MM.1S (cell line): ENCODE results near the gene LINGO1.

ENCODE experiments used
- DNase-seq: peaks from one replicate; pipeline ENCODE4 v3.0.0-alpha.2; 2015
- H2AFZ ChIP-seq: fragments of 300-600 bp; sonication (generic); 2 replicates; pipeline ENCODE4 v1.6.0; 2016; ENCODE audit warnings: antibody characterized with exemption, low read length
- H3F3A ChIP-seq: fragments of 300-600 bp; sonication (generic); 2 replicates; pipeline ENCODE4 v1.6.1; 2016; ENCODE audit warnings: mild to moderate bottlenecking, antibody characterized with exemption, low read length, moderate library complexity, mixed read lengths; ENCODE audit not compliant: insufficient read depth
- H3K27ac ChIP-seq: fragments of 300-600 bp; sonication (generic); 2 replicates; pipeline ENCODE4 v1.5.1; 2016; ENCODE audit warnings: mild to moderate bottlenecking, low read length
- H3K27me3 ChIP-seq: fragments of 300-600 bp; sonication (generic); replicated peaks from 2 replicates; pipeline ENCODE4 v1.6.0; 2016; ENCODE audit warnings: low read length; ENCODE audit not compliant: insufficient read depth
- H3K36me3 ChIP-seq: fragments of 300-600 bp; sonication (generic); replicated peaks from 2 replicates; pipeline ENCODE4 v1.6.1; 2016; ENCODE audit warnings: mild to moderate bottlenecking, low read length, mixed read lengths; ENCODE audit not compliant: insufficient read depth
- H3K4me1 ChIP-seq: fragments of 300-600 bp; sonication (generic); 2 replicates; pipeline ENCODE4 v1.6.1; 2016; ENCODE audit warnings: low read length, mixed read lengths
- H3K4me2 ChIP-seq: fragments of 300-600 bp; sonication (generic); 2 replicates; pipeline ENCODE4 v1.6.0; 2016; ENCODE audit warnings: low read depth, low read length
- H3K4me3 ChIP-seq: fragments of 300-600 bp; sonication (generic); 2 replicates; pipeline ENCODE4 v1.5.1; 2016; ENCODE audit warnings: low read length, mixed read lengths
- H3K79me2 ChIP-seq: fragments of 300-600 bp; sonication (generic); 2 replicates; pipeline ENCODE4 v1.6.1; 2016; ENCODE audit warnings: mixed run types, low read length, mixed read lengths
- H3K9ac ChIP-seq: fragments of 300-600 bp; sonication (generic); 2 replicates; pipeline ENCODE4 v1.6.1; 2016; ENCODE audit warnings: low read length, mixed read lengths
- H3K9me2 ChIP-seq: fragments of 300-600 bp; sonication (generic); replicated peaks from 2 replicates; pipeline ENCODE4 v1.6.1; 2016; ENCODE audit warnings: mild to moderate bottlenecking, low read length, mixed read lengths; ENCODE audit not compliant: insufficient read depth
- H3K9me3 ChIP-seq: fragments of 300-600 bp; sonication (generic); replicated peaks from 2 replicates; pipeline ENCODE4 v1.6.1; 2016; ENCODE audit warnings: mild to moderate bottlenecking, low read length, mixed read lengths; ENCODE audit not compliant: insufficient read depth
- H4K20me1 ChIP-seq: fragments of 300-600 bp; sonication (generic); 2 replicates; pipeline ENCODE4 v1.6.1; 2016; ENCODE audit warnings: mild to moderate bottlenecking, low read length, moderate library complexity, mixed read lengths; ENCODE audit not compliant: insufficient read depth
- EZH2 ChIP-seq: fragments of 300-600 bp; sonication (generic); optimal IDR thresholded peaks from 2 replicates; pipeline ENCODE3; 2017; ENCODE audit warnings: low read depth, mild to moderate bottlenecking, antibody characterized with exemption, low read length, mixed read lengths
- EZH2phosphoT487 ChIP-seq: fragments of 300-600 bp; sonication (generic); IDR thresholded peaks from 2 replicates; pipeline ENCODE4 v1.6.1; 2018; ENCODE audit warnings: antibody characterized with exemption, low read length
- TF ChIP-seq, protein P1 (sequence below): fragments of 300-600 bp; sonication (generic); IDR thresholded peaks from 2 replicates; pipeline ENCODE4 v1.5.1; 2016; ENCODE audit warnings: antibody characterized with exemption, low read length, mixed read lengths

Gene LINGO1

GRCh38 chr15:77607111-77607893, 25.4 kb downstream of the LINGO1 start:
- Histone ChIP-seq H2AFZ (no peak overlapping the region), H4K20me1 (no peaks in the 10 kb centered on the region), H3K9me3 (no peaks in the 10 kb centered on the region), H3K4me2 (no peak overlapping the region), H3K9me2 (no peaks in the 10 kb centered on the region), H3K9ac (no peak overlapping the region), H3K4me3 (no peak overlapping the region), H3K36me3 (no peaks in the 10 kb centered on the region), H3K4me1 (no peaks in the 10 kb centered on the region), H3K79me2 (no peaks in the 10 kb centered on the region), H3F3A (no peaks in the 10 kb centered on the region), H3K27ac (no peak overlapping the region), H3K27me3 (peaks cover 7% of the 10 kb centered on the region; the same call in 1 of the 2 replicates)
- TF ChIP-seq EZH2: no peak
- no peak for DNase-seq

DNA sequence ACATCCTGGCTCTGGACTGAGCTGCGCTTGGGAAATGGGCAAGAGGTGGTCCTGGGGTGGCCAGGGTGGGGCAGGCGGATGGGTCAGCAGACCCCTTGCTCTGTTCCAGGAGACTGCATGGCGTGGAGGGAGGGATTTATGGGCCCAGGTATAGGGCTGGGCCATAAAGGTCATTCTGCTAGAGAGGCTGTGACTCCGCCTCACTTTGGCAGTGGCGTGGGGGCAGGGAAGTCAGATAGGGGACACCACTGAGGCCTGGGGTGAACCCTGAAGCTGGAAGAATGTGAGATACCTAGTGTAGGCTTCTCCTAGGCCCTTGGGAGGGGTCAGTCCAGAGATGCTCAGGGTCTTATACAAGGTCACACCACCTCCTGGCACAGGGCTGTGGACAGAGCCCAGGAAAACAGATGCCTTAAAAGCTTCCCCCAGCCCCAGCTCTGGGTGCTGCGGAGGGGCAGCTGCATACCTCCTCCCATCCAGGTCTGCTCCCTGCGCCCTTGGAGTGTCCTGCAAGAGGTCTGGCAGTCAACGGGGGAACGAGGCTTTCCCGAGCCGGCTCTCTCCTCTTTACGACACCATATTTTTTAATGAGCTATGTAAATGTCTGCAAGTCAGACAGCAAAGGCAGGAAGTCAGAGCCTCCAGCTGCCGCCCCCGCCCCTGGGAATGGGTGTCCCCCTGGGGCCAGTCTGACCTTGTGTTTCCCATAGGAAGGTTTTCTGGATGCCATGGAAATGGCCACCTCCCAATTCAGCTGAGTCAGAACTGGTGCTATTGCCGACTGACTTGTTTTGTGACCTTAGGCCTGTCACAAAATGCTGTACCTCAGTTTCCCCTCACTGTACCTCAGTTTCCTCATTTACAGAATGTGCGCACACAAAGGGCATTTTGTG, 26.3 kb downstream of the LINGO1 start:
- Histone ChIP-seq H3K4me1 (no peaks in the 10 kb centered on the region), H3K9me3 (no peaks in the 10 kb centered on the region), H4K20me1 (no peaks in the 10 kb centered on the region), H3K4me2 (no peak overlapping the region), H3K36me3 (no peaks in the 10 kb centered on the region), H3K79me2 (no peaks in the 10 kb centered on the region), H2AFZ (no peak overlapping the region), H3K4me3 (no peak overlapping the region), H3K9me2 (no peaks in the 10 kb centered on the region), H3F3A (no peaks in the 10 kb centered on the region), H3K27me3 (peaks cover 7% of the 10 kb centered on the region; the same call in 1 of the 2 replicates), H3K9ac (no peak overlapping the region), H3K27ac (no peak overlapping the region)
- TF ChIP-seq, protein P1, sequence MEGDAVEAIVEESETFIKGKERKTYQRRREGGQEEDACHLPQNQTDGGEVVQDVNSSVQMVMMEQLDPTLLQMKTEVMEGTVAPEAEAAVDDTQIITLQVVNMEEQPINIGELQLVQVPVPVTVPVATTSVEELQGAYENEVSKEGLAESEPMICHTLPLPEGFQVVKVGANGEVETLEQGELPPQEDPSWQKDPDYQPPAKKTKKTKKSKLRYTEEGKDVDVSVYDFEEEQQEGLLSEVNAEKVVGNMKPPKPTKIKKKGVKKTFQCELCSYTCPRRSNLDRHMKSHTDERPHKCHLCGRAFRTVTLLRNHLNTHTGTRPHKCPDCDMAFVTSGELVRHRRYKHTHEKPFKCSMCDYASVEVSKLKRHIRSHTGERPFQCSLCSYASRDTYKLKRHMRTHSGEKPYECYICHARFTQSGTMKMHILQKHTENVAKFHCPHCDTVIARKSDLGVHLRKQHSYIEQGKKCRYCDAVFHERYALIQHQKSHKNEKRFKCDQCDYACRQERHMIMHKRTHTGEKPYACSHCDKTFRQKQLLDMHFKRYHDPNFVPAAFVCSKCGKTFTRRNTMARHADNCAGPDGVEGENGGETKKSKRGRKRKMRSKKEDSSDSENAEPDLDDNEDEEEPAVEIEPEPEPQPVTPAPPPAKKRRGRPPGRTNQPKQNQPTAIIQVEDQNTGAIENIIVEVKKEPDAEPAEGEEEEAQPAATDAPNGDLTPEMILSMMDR: no peak
- TF ChIP-seq EZH2: no peak
- no peak for TF ChIP-seq EZH2phosphoT487
- no peak for DNase-seq

GRCh38 chr15:77605547-77605946, 27.2 kb downstream of the LINGO1 start:
- Histone ChIP-seq H3K79me2 (no peaks in the 10 kb centered on the region), H3K9ac (no peak overlapping the region), H2AFZ (no peak overlapping the region), H3K4me3 (no peak overlapping the region), H3K27me3 (peaks cover 7% of the 10 kb centered on the region; the same call in 1 of the 2 replicates), H3K36me3 (no peaks in the 10 kb centered on the region), H3K9me2 (no peaks in the 10 kb centered on the region), H4K20me1 (no peaks in the 10 kb centered on the region), H3F3A (no peaks in the 10 kb centered on the region), H3K4me1 (no peaks in the 10 kb centered on the region), H3K27ac (no peak overlapping the region), H3K4me2 (no peak overlapping the region), H3K9me3 (no peaks in the 10 kb centered on the region)
- TF ChIP-seq EZH2 (no peak), EZH2phosphoT487 (no peak)
- TF ChIP-seq, protein P1: no peak
- no peak for DNase-seq
